HEK293 (cell line): ENCODE results near the gene TRAF7.
A peak's percentile ranks its signal among the peaks of the same experiment; 100 is the strongest.

ENCODE experiments used
- CTCF ChIA-PET: fragments of 350-600 bp; formaldehyde crosslinking; extraction: SDS; loops from one replicate; lab custom pipeline; 2021; ENCODE audit warnings: antibody characterized with exemption; lab: Yijun Ruan, JAX
- POLR2A ChIA-PET: fragments of 300-600 bp; formaldehyde crosslinking; extraction: SDS; loops from one replicate; lab custom pipeline; 2020; ENCODE audit warnings: antibody characterized with exemption, inconsistent platforms; lab: Yijun Ruan, JAX
- H3K27ac ChIP-seq: fragments of 200-500 bp; sonication (Bioruptor generic); 2 replicates; pipeline ENCODE4 v1.5.1; 2014; ENCODE audit warnings: low read depth, low read length, control low read depth, inconsistent platforms; ENCODE audit errors: extremely low read depth
- H3K36me3 ChIP-seq, 2 experiments: fragments of 200-500 bp in 1 of 2; sonication (Bioruptor generic) in 1 of 2; 1 replicate in 1 of 2; 2 replicates in 1 of 2; pipeline ENCODE4 v1.5.1; 2014 to 2017; ENCODE audit warnings: inconsistent platforms in 2 of 2, low read length in 2 of 2; ENCODE audit not compliant: control insufficient read depth in 2 of 2, insufficient read depth in 1 of 2
- H3K4me1 ChIP-seq: fragments of 200-500 bp; sonication (Bioruptor generic); 2 replicates; pipeline ENCODE4 v1.5.1; 2014; ENCODE audit warnings: mild to moderate bottlenecking, low read length, inconsistent platforms; ENCODE audit not compliant: control insufficient read depth, insufficient read depth
- H3K4me3 ChIP-seq: 2 replicates; pipeline ENCODE4 v1.5.1; 2011; ENCODE audit warnings: low read depth, mild to moderate bottlenecking, control low read depth, low read length, moderate library complexity
- H3K9me3 ChIP-seq: fragments of 200-500 bp; sonication (Bioruptor generic); 2 replicates; pipeline ENCODE4 v1.5.1; 2014; ENCODE audit warnings: low read depth, low read length, inconsistent platforms; ENCODE audit not compliant: control insufficient read depth, insufficient read depth
- GLIS1 ChIP-seq: fragments of 450-650 bp; formaldehyde crosslinking; IDR thresholded peaks from 2 replicates; pipeline ENCODE4 v1.5.1; 2016; ENCODE audit warnings: missing biosample characterization, missing genetic modification characterization
- HIC1 ChIP-seq: fragments of 450-650 bp; formaldehyde crosslinking; IDR thresholded peaks from 2 replicates; pipeline ENCODE4 v1.5.1; 2016; ENCODE audit warnings: missing biosample characterization, missing genetic modification characterization
- HOXC10 ChIP-seq: sonication (generic); formaldehyde crosslinking; IDR thresholded peaks from 2 replicates; pipeline ENCODE4 v1.8.1; 2023; ENCODE audit warnings: mild to moderate bottlenecking, missing genetic modification reagents
- KLF1 ChIP-seq: fragments of 450-650 bp; formaldehyde crosslinking; IDR thresholded peaks from 2 replicates; pipeline ENCODE4 v1.5.1; 2016; ENCODE audit warnings: missing biosample characterization, missing genetic modification characterization
- SETDB1 ChIP-seq: IDR thresholded peaks from one replicate; pipeline ENCODE4 v1.6.1; 2017; ENCODE audit warnings: mild to moderate bottlenecking, low read length, moderate library complexity, mixed read lengths; ENCODE audit not compliant: insufficient read length
- YY1 ChIP-seq: fragments of 450-650 bp; formaldehyde crosslinking; IDR thresholded peaks from 2 replicates; pipeline ENCODE4 v1.5.1; 2018; ENCODE audit warnings: missing biosample characterization, missing genetic modification characterization
- ZNF114 ChIP-seq: fragments of 450-650 bp; formaldehyde crosslinking; IDR thresholded peaks from 2 replicates; pipeline ENCODE4 v1.5.0; 2017; ENCODE audit warnings: missing biosample characterization, missing genetic modification characterization
- ZNF350 ChIP-seq: fragments of 450-650 bp; formaldehyde crosslinking; IDR thresholded peaks from 2 replicates; pipeline ENCODE4 v1.5.0; 2017; ENCODE audit warnings: missing biosample characterization, mild to moderate bottlenecking, missing genetic modification characterization
- ZNF548 ChIP-seq: fragments of 450-650 bp; formaldehyde crosslinking; IDR thresholded peaks from 2 replicates; pipeline ENCODE4 v1.5.1; 2016; ENCODE audit warnings: missing biosample characterization, missing genetic modification characterization
- ZNF571 ChIP-seq: fragments of 450-650 bp; formaldehyde crosslinking; IDR thresholded peaks from 2 replicates; pipeline ENCODE4 v1.5.0; 2017; ENCODE audit warnings: missing biosample characterization, missing genetic modification characterization
- ZNF600 ChIP-seq: fragments of 450-650 bp; formaldehyde crosslinking; IDR thresholded peaks from 2 replicates; pipeline ENCODE4 v1.5.1; 2016; ENCODE audit warnings: missing biosample characterization, missing genetic modification characterization
- ZNF610 ChIP-seq: fragments of 450-650 bp; formaldehyde crosslinking; IDR thresholded peaks from 2 replicates; pipeline ENCODE4 v1.5.1; 2016; ENCODE audit warnings: missing biosample characterization, missing genetic modification characterization, borderline replicate concordance
- ZNF645 ChIP-seq: fragments of 450-650 bp; formaldehyde crosslinking; IDR thresholded peaks from 2 replicates; pipeline ENCODE4; 2016; ENCODE audit warnings: missing biosample characterization, missing genetic modification characterization
- ZNF658 ChIP-seq: fragments of 450-650 bp; formaldehyde crosslinking; IDR thresholded peaks from 2 replicates; pipeline ENCODE4; 2016; ENCODE audit warnings: missing biosample characterization, missing genetic modification characterization
- ZNF785 ChIP-seq: fragments of 450-650 bp; formaldehyde crosslinking; IDR thresholded peaks from 2 replicates; pipeline ENCODE4 v1.5.1; 2016; ENCODE audit warnings: missing biosample characterization, missing genetic modification characterization
- TF ChIP-seq, protein P1 (sequence below): fragments of 450-650 bp; formaldehyde crosslinking; IDR thresholded peaks from 2 replicates; pipeline ENCODE4 v1.5.1; 2016; ENCODE audit warnings: missing biosample characterization, missing genetic modification characterization, low read depth
- TF ChIP-seq, protein P2 (sequence below): fragments of 450-650 bp; formaldehyde crosslinking; IDR thresholded peaks from 2 replicates; pipeline ENCODE4 v1.5.1; 2016; ENCODE audit warnings: missing biosample characterization, missing genetic modification characterization, low read depth
- TF ChIP-seq, protein P3 (sequence below): fragments of 450-650 bp; formaldehyde crosslinking; IDR thresholded peaks from 2 replicates; pipeline ENCODE4 v1.5.1; 2016; ENCODE audit warnings: missing biosample characterization, missing genetic modification characterization

Gene TRAF7

DNA sequence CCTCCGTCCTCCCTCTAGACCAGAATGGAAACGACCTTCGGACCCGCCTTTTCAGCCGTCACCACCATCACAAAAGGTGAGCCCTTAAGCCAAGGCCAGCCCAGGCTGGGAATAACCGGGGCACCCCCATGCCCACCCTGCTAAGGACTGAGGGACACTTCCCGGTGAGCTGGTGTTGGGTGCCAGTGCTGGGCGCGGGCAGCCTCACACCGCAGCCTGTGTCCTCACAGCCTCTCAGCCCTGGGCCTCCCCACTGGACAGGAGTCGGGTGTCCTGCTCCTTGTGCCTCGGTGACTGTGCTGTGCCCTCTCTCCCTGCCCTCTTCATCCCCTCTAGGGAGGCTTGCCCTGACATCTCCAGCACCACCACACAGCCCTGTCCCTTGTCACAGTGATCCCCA, 10.3 kb downstream of the TRAF7 start:
- no peak for TF ChIP-seq ZNF785
- 0 out of 2 replicates have a peak, but pooled peaks have one; percentile 16 for TF ChIP-seq HIC1 (tag by site-specific recombination)
- Histone ChIP-seq H3K4me3 (no peak overlapping the region), H3K4me1 (no peaks in the 10 kb centered on the region), H3K9me3 (no peaks in the 10 kb centered on the region), H3K36me3 (peaks cover 0 to 32% of the 10 kb centered on the region in 2 experiments; a peak in 2 of 3 replicates), H3K27ac (no peak overlapping the region)
- CTCF ChIA-PET = interaction anchor here (0.6 to 0.8 kb wide), 2 partner anchors 26 to 29 kb away, joined by 5 to 6 read pairs; no protein-coding TSS in a partner anchor
- POLR2A ChIA-PET = no interaction called here

- peaks cover 0 to 35% of the 10 kb centered on the region in 2 experiments; a peak in 2 of 3 replicates for H3K36me3 ChIP-seq
- ChIA-PET POLR2A (interaction anchor here (2.7 kb wide), 1 partner anchor 11 kb away, joined by 30 read pairs; the partner anchor contains the start of gene TRAF7), CTCF (interaction anchor here (0.6 to 0.8 kb wide), 2 partner anchors 26 to 28 kb away, joined by 5 to 6 read pairs; no protein-coding TSS in a partner anchor)
- H3K9me3 ChIP-seq = no peaks in the 10 kb centered on the region
- H3K4me1 ChIP-seq = no peaks in the 10 kb centered on the region
- no peak overlapping the region for H3K4me3 ChIP-seq
- no peak for TF ChIP-seq ZNF571 (tag by site-specific recombination)
- TF ChIP-seq ZNF600 (tag by site-specific recombination) = no peak
- TF ChIP-seq HOXC10 (CRISPR knock-in tag) = no peak
- no peak for TF ChIP-seq KLF1 (tag by site-specific recombination)
- peak; percentile 54 for TF ChIP-seq GLIS1 (tag by site-specific recombination)
- no peak overlapping the region for H3K27ac ChIP-seq
Measured at GRCh38 chr16:2166263-2167067, 10.9 kb downstream of the TRAF7 start.

DNA sequence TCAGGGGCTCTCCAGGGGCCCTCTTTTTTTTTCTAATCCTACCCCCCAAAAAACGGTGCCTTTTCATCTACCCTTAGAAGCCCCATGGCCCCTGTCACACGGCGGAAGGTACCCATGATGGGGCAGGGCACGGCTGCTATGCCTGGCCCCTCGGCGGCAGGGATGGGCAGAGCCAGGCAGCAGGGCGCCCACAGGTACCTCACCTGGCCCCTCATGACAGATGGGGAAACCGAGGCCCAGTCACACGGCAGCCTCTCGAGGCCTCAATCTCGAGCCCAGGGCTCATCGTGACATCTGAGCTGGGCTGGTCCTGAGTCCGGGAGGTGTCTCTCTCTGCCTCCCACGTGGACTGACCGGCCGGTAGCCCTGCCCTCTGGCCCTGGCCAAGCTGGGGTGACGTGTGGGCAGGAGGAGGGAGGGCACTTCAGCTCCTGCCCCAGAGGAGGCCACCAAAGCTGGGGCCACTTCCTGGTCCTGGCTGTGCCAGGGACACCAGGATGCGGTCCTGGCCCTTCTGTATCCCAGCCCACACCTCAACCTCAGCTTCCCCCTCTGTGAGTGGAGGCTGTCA, 11.6 kb downstream of the TRAF7 start:
- Histone ChIP-seq H3K36me3 (peaks cover 0 to 42% of the 10 kb centered on the region in 2 experiments; a peak in 2 of 3 replicates), H3K4me3 (no peak overlapping the region), H3K27ac (no peak overlapping the region), H3K9me3 (no peaks in the 10 kb centered on the region), H3K4me1 (no peaks in the 10 kb centered on the region)
- TF ChIP-seq YY1 (tag by site-specific recombination) = no peak
- no peak for TF ChIP-seq SETDB1
- TF ChIP-seq, protein P1, sequence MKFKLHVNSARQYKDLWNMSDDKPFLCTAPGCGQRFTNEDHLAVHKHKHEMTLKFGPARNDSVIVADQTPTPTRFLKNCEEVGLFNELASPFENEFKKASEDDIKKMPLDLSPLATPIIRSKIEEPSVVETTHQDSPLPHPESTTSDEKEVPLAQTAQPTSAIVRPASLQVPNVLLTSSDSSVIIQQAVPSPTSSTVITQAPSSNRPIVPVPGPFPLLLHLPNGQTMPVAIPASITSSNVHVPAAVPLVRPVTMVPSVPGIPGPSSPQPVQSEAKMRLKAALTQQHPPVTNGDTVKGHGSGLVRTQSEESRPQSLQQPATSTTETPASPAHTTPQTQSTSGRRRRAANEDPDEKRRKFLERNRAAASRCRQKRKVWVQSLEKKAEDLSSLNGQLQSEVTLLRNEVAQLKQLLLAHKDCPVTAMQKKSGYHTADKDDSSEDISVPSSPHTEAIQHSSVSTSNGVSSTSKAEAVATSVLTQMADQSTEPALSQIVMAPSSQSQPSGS (tag by site-specific recombination) = no peak
- TF ChIP-seq ZNF658 (tag by site-specific recombination) = no peak
- TF ChIP-seq ZNF114 (tag by site-specific recombination) = no peak
- TF ChIP-seq, protein P2, sequence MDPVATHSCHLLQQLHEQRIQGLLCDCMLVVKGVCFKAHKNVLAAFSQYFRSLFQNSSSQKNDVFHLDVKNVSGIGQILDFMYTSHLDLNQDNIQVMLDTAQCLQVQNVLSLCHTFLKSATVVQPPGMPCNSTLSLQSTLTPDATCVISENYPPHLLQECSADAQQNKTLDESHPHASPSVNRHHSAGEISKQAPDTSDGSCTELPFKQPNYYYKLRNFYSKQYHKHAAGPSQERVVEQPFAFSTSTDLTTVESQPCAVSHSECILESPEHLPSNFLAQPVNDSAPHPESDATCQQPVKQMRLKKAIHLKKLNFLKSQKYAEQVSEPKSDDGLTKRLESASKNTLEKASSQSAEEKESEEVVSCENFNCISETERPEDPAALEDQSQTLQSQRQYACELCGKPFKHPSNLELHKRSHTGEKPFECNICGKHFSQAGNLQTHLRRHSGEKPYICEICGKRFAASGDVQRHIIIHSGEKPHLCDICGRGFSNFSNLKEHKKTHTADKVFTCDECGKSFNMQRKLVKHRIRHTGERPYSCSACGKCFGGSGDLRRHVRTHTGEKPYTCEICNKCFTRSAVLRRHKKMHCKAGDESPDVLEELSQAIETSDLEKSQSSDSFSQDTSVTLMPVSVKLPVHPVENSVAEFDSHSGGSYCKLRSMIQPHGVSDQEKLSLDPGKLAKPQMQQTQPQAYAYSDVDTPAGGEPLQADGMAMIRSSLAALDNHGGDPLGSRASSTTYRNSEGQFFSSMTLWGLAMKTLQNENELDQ (tag by site-specific recombination) = no peak
- TF ChIP-seq, protein P3, sequence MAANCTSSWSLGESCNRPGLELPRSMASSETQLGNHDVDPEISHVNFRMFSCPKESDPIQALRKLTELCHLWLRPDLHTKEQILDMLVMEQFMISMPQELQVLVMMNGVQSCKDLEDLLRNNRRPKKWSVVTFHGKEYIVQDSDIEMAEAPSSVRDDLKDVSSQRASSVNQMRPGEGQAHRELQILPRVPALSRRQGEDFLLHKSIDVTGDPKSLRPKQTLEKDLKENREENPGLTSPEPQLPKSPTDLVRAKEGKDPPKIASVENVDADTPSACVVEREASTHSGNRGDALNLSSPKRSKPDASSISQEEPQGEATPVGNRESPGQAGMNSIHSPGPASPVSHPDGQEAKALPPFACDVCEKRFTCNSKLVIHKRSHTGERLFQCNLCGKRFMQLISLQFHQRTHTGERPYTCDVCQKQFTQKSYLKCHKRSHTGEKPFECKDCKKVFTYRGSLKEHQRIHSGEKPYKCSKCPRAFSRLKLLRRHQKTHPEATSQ (tag by site-specific recombination) = no peak
- no peak for TF ChIP-seq ZNF350
- TF ChIP-seq ZNF645 = no peak
- no peak for TF ChIP-seq ZNF610 (tag by site-specific recombination)
- TF ChIP-seq ZNF548 (tag by site-specific recombination) = no peak
- CTCF ChIA-PET = no interaction called here
- POLR2A ChIA-PET = interaction anchor here (2.7 kb wide), 1 partner anchor 12 kb away, joined by 30 read pairs; the partner anchor contains the start of gene TRAF7
